Measurements from ENCODE around the gene GSE1. TPM values are rescaled to one million over a fixed set of nuclear protein-coding genes. Genes with fewer than 3 reads are reported as not detected.

GSE1 gene
- total and polyA plus RNA-seq, 2 of the 13 experiments (the other 11 are each of a cell fraction or from before 2014, with no cell fraction given) = 16.1 to 31.2 TPM

DNA sequence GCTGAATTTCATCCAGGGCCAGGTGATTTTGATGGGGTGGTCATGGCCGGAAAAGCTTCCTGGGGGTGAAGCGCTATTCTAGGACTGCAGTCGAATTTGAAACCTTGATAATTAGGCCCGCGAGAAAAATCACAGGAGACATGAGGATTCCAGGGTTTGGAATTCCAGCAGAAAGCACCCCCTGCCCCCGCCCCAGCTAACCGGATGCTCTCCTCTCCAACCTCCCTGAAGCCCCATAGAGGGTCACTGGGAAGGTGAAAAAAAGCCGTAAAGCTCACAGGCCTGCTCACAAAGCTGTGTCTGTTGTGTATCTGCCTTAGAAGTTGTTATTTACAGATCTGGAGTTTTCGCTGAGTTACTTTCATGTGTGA lies 76.8 kb downstream of the GSE1 start:
- CTCF ChIA-PET (ENCODE audit: low intra/inter-chr PET ratio, low total read pairs) = no interaction called here
- no peak for ATAC-seq
- no peaks in the 10 kb centered on the region for H3K79me2 ChIP-seq (ENCODE audit: insufficient read depth, low read length)
- intact Hi-C loops (cut with micrococcal nuclease; ENCODE audit: unreplicated experiment) (no loop called here), in situ Hi-C loops (cut with HindIII; ENCODE audit: extremely low pct_ligation_motif_present, low pct_unique_long_range_greater_than_20kb) (no loop called here)
- POLR2A ChIA-PET = no interaction called here
- peak overlapping the region in 2 of 3 experiments; percentile 64 to 72; a peak in 3 of 6 replicates for H3K4me3 ChIP-seq (replicated peaks in 1 of 3; ENCODE audit: insufficient read depth in 1 of 3, low read depth in 2 of 3, low read length in 3 of 3)
- TF ChIP-seq ZNF788 (CRISPR knock-in tag; IDR thresholded peaks at IDR 0.05; ENCODE audit: borderline replicate concordance) (0 out of 2 replicates have a peak, but pooled peaks have one; percentile 45), EZH2 (conservative IDR thresholded peaks at IDR 0.05; ENCODE audit: low read depth, low read length) (0 out of 2 replicates have a peak, but pooled peaks have one; percentile 21)
- TF ChIP-seq, protein P1, sequence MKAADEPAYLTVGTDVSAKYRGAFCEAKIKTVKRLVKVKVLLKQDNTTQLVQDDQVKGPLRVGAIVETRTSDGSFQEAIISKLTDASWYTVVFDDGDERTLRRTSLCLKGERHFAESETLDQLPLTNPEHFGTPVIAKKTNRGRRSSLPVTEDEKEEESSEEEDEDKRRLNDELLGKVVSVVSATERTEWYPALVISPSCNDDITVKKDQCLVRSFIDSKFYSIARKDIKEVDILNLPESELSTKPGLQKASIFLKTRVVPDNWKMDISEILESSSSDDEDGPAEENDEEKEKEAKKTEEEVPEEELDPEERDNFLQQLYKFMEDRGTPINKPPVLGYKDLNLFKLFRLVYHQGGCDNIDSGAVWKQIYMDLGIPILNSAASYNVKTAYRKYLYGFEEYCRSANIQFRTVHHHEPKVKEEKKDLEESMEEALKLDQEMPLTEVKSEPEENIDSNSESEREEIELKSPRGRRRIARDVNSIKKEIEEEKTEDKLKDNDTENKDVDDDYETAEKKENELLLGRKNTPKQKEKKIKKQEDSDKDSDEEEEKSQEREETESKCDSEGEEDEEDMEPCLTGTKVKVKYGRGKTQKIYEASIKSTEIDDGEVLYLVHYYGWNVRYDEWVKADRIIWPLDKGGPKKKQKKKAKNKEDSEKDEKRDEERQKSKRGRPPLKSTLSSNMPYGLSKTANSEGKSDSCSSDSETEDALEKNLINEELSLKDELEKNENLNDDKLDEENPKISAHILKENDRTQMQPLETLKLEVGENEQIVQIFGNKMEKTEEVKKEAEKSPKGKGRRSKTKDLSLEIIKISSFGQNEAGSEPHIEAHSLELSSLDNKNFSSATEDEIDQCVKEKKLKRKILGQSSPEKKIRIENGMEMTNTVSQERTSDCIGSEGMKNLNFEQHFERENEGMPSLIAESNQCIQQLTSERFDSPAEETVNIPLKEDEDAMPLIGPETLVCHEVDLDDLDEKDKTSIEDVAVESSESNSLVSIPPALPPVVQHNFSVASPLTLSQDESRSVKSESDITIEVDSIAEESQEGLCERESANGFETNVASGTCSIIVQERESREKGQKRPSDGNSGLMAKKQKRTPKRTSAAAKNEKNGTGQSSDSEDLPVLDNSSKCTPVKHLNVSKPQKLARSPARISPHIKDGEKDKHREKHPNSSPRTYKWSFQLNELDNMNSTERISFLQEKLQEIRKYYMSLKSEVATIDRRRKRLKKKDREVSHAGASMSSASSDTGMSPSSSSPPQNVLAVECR (CRISPR knock-in tag; IDR thresholded peaks at IDR 0.05; ENCODE audit: borderline replicate concordance) = no peak
- peaks cover 4 to 40% of the 10 kb centered on the region in 2 experiments; a peak in 4 of 5 replicates for H3K27me3 ChIP-seq (ENCODE audit: control insufficient read depth in 1 of 2, insufficient read depth in 2 of 2, low read length in 2 of 2)
- H2AFZ ChIP-seq (ENCODE audit: low read length) = no peak overlapping the region
- no peaks in the 10 kb centered on the region for H4K20me1 ChIP-seq (ENCODE audit: insufficient read depth, low read length)
- WGBS (ENCODE audit: low lambda C conversion rate) = 28% methylated on average over 9 of the region's 9 CpGs
- no peak overlapping the region for H3K9ac ChIP-seq (ENCODE audit: insufficient read depth, low read depth, low read length)
- no peaks in the 10 kb centered on the region; a peak in 2 of 5 replicates for H3K36me3 ChIP-seq (replicated peaks in 1 of 2; ENCODE audit: control insufficient read depth in 1 of 2, insufficient read depth in 2 of 2, low read length in 2 of 2)
- H3K9me3 ChIP-seq (ENCODE audit: low read length) = no peaks in the 10 kb centered on the region
- no TSS peak for BruUV-seq (replicated peaks)
- no peak overlapping the region for H3K27ac ChIP-seq (ENCODE audit: extremely low read length, insufficient read depth, low read length)
- peak overlapping the region; percentile 83 for H3K4me2 ChIP-seq (ENCODE audit: low read depth, low read length)
- H3K4me1 ChIP-seq (ENCODE audit: insufficient read depth, low read length) = peaks cover 38% of the 10 kb centered on the region
- FAIRE-seq = peak; percentile 39
- DNase-seq (ENCODE audit: low spot score) = no peak
